HL-60 (cell line): ENCODE data around the gene ZFR2.

Source experiments
- DNase-seq, 2 experiments: peaks; one replicate each; pipeline ENCODE4 v3.0.0-alpha.2; 2010 to 2020; ENCODE audit warnings: low read depth in 1 of 2, low spot score in 1 of 2
- H3K27ac ChIP-seq: fragments of 250-450 bp; sonication (Bioruptor Pico); replicated peaks from 2 replicates; pipeline ENCODE4 v1.5.1; 2020; ENCODE audit warnings: mild to moderate bottlenecking, moderate library complexity
- H3K27me3 ChIP-seq: fragments of 250-450 bp; sonication (Bioruptor Pico); 2 replicates; pipeline ENCODE4 v1.5.1; 2021; ENCODE audit warnings: mild to moderate bottlenecking, moderate library complexity; ENCODE audit not compliant: insufficient read depth, poor library complexity, severe bottlenecking
- H3K4me3 ChIP-seq: replicated peaks from 2 replicates; pipeline ENCODE4 v1.5.1; 2011; ENCODE audit warnings: mild to moderate bottlenecking, control low read depth, low read length; ENCODE audit not compliant: insufficient read depth
- CTCF ChIP-seq: IDR thresholded peaks from one replicate; pipeline ENCODE4 v1.5.1; 2011; ENCODE audit warnings: low read length, control low read depth, inconsistent platforms; ENCODE audit not compliant: insufficient read depth
- GABPA ChIP-seq: IDR thresholded peaks from 2 replicates; pipeline ENCODE4 v1.6.1; 2012; ENCODE audit warnings: low read depth
- POLR2AphosphoS5 ChIP-seq: IDR thresholded peaks from 2 replicates; pipeline ENCODE4 v1.6.1; 2012; ENCODE audit warnings: low read depth
- REST ChIP-seq: IDR thresholded peaks from 2 replicates; pipeline ENCODE4 v1.6.1; 2012; ENCODE audit warnings: low read depth; ENCODE audit not compliant: insufficient replicate concordance
- SPI1 ChIP-seq: IDR thresholded peaks from 2 replicates; pipeline ENCODE4 v1.6.1; 2012; ENCODE audit warnings: low read depth, mild to moderate bottlenecking, borderline replicate concordance

ZFR2 gene

GRCh38 chr19:3860499-3860898, 8.3 kb downstream of the ZFR2 start:
- Histone ChIP-seq H3K27me3 (no peaks in the 10 kb centered on the region), H3K27ac (no peak overlapping the region), H3K4me3 (no peak overlapping the region)
- DNase-seq: no peak
- TF ChIP-seq SPI1 (no peak), CTCF (no peak), POLR2AphosphoS5 (no peak), GABPA (no peak), REST (no peak)

- DNase-seq: no peak
- no peak overlapping the region for H3K4me3 ChIP-seq
- no peak overlapping the region for H3K27ac ChIP-seq
- no peaks in the 10 kb centered on the region for H3K27me3 ChIP-seq
- no peak for TF ChIP-seq GABPA
- no peak for TF ChIP-seq POLR2AphosphoS5
- TF ChIP-seq CTCF: no peak
- TF ChIP-seq SPI1: no peak
- no peak for TF ChIP-seq REST
These were observed 11.3 kb downstream of the ZFR2 start for GRCh38 chr19:3857449-3858003.

- no peak overlapping the region for H3K27ac ChIP-seq
- H3K27me3 ChIP-seq: no peaks in the 10 kb centered on the region
- H3K4me3 ChIP-seq: no peak overlapping the region
- TF ChIP-seq SPI1: no peak
- TF ChIP-seq REST: no peak
- TF ChIP-seq POLR2AphosphoS5: no peak
- TF ChIP-seq GABPA: no peak
- TF ChIP-seq CTCF: no peak
- no peak for DNase-seq
These were observed 13.5 kb downstream of the ZFR2 start for GRCh38 chr19:3855320-3855719.
